BLaER1 treated with 17β-estradiol and CSF1 and Interleukin-3, amounts not matched to agents 10 nM and 100 nM (cell line): ENCODE data around the gene ZFPM1.

ENCODE experiments used
- H3K27ac ChIP-seq, 11 experiments: shearing (Covaris generic); formaldehyde crosslinking; 2 replicates each; pipeline ENCODE4 v1.8.1; 2022
- H3K27me3 ChIP-seq, 11 experiments: shearing (Covaris generic); formaldehyde crosslinking; 2 replicates each; pipeline ENCODE4 v1.8.1; 2022
- H3K36me3 ChIP-seq, 11 experiments: shearing (Covaris generic); formaldehyde crosslinking; 2 replicates each; pipeline ENCODE4 v1.8.1; 2022
- H3K4me1 ChIP-seq, 10 experiments: shearing (Covaris generic); formaldehyde crosslinking; 2 replicates each; pipeline ENCODE4 v1.8.1; 2022
- H3K4me2 ChIP-seq, 11 experiments: shearing (Covaris generic); formaldehyde crosslinking; 2 replicates each; pipeline ENCODE4 v1.8.1; 2022
- H3K4me3 ChIP-seq, 10 experiments: shearing (Covaris generic); formaldehyde crosslinking; 2 replicates each; pipeline ENCODE4 v1.8.1; 2022
- H3K9ac ChIP-seq, 11 experiments: shearing (Covaris generic); formaldehyde crosslinking; 2 replicates each; pipeline ENCODE4 v1.8.1; 2022
- H3K9me3 ChIP-seq, 11 experiments: shearing (Covaris generic); formaldehyde crosslinking; replicated peaks in 1 of 11; 2 replicates each; pipeline ENCODE4 v1.8.1; 2022
- H4K20me1 ChIP-seq, 11 experiments: shearing (Covaris generic); formaldehyde crosslinking; 2 replicates each; pipeline ENCODE4 v1.8.1; 2022
- Cebpa-rat ChIP-seq, 11 experiments: shearing (Covaris generic); IDR thresholded peaks; 2 replicates each; pipeline ENCODE4 v1.8.1; 2022

ZFPM1 gene

GRCh38 chr16:88446736-88447135 lies 6.3 kb upstream of the ZFPM1 start:
- Histone ChIP-seq H3K27ac (no peak overlapping the region), H3K4me3 (no peak overlapping the region), H3K9me3 (no peaks in the 10 kb centered on the region), H3K4me2 (no peak overlapping the region), H4K20me1 (peaks cover 0 to 24% (median 0%) of the 10 kb centered on the region in 11 experiments; a peak in 7 of 22 replicates), H3K4me1 (peaks cover 24 to 59% (median 50%) of the 10 kb centered on the region in 10 experiments), H3K9ac (no peak overlapping the region), H3K27me3 (no peaks in the 10 kb centered on the region), H3K36me3 (no peaks in the 10 kb centered on the region)
- no peak for TF ChIP-seq Cebpa-rat (IDR thresholded peaks at IDR 0.05)

GRCh38 chr16:88447881-88448280 lies 5.2 kb upstream of the ZFPM1 start:
- Histone ChIP-seq H4K20me1 (peaks cover 0 to 16% (median 0%) of the 10 kb centered on the region in 11 experiments; a peak in 4 of 22 replicates), H3K9ac (peak overlapping the region in 7 of 11 experiments; percentile 4 to 56 (median 27); a peak in 8 of 22 replicates), H3K9me3 (no peaks in the 10 kb centered on the region), H3K4me3 (no peak overlapping the region), H3K4me1 (peaks cover 32 to 62% (median 52%) of the 10 kb centered on the region in 10 experiments), H3K27me3 (no peaks in the 10 kb centered on the region), H3K36me3 (no peaks in the 10 kb centered on the region), H3K4me2 (peak overlapping the region; percentile 60 to 92 (median 79)), H3K27ac (peak overlapping the region in 5 of 11 experiments; percentile 15 to 60 (median 41); a peak in 7 of 22 replicates)
- no peak for TF ChIP-seq Cebpa-rat (IDR thresholded peaks at IDR 0.05)

- Histone ChIP-seq H3K36me3 (no peaks in the 10 kb centered on the region), H3K4me3 (no peak overlapping the region; a peak in 1 of 20 replicates), H3K4me2 (peak overlapping the region; percentile 60 to 92 (median 79)), H3K9me3 (no peaks in the 10 kb centered on the region), H4K20me1 (peaks cover 0 to 16% (median under 1%) of the 10 kb centered on the region in 11 experiments; a peak in 14 of 22 replicates), H3K4me1 (peaks cover 32 to 54% (median 45%) of the 10 kb centered on the region in 10 experiments), H3K27me3 (no peaks in the 10 kb centered on the region; a peak in 1 of 22 replicates), H3K9ac (peak overlapping the region in 8 of 11 experiments; percentile 4 to 56 (median 34); a peak in 11 of 22 replicates), H3K27ac (peak overlapping the region in 5 of 11 experiments; percentile 15 to 60 (median 41); a peak in 10 of 22 replicates)
- TF ChIP-seq Cebpa-rat (IDR thresholded peaks at IDR 0.05): no peak
Observed at GRCh38 chr16:88448461-88449266, 4.4 kb upstream of the ZFPM1 start.

- Histone ChIP-seq H3K4me2 (peak overlapping the region; percentile 60 to 92 (median 79)), H3K4me3 (no peak overlapping the region), H4K20me1 (peaks cover 0 to 18% (median 6%) of the 10 kb centered on the region in 11 experiments; a peak in 19 of 22 replicates), H3K9ac (peak overlapping the region in 4 of 11 experiments; percentile 13 to 56 (median 42); a peak in 3 of 22 replicates), H3K27ac (peak overlapping the region in 4 of 11 experiments; percentile 15 to 60 (median 38); a peak in 4 of 22 replicates), H3K9me3 (no peaks in the 10 kb centered on the region), H3K27me3 (peaks cover 0 to 5% (median 0%) of the 10 kb centered on the region in 11 experiments; a peak in 6 of 22 replicates), H3K4me1 (peaks cover 36 to 52% (median 44%) of the 10 kb centered on the region in 10 experiments), H3K36me3 (no peaks in the 10 kb centered on the region)
- no peak for TF ChIP-seq Cebpa-rat (IDR thresholded peaks at IDR 0.05)
Observed at GRCh38 chr16:88449267-88449561, 3.9 kb upstream of the ZFPM1 start.

DNA sequence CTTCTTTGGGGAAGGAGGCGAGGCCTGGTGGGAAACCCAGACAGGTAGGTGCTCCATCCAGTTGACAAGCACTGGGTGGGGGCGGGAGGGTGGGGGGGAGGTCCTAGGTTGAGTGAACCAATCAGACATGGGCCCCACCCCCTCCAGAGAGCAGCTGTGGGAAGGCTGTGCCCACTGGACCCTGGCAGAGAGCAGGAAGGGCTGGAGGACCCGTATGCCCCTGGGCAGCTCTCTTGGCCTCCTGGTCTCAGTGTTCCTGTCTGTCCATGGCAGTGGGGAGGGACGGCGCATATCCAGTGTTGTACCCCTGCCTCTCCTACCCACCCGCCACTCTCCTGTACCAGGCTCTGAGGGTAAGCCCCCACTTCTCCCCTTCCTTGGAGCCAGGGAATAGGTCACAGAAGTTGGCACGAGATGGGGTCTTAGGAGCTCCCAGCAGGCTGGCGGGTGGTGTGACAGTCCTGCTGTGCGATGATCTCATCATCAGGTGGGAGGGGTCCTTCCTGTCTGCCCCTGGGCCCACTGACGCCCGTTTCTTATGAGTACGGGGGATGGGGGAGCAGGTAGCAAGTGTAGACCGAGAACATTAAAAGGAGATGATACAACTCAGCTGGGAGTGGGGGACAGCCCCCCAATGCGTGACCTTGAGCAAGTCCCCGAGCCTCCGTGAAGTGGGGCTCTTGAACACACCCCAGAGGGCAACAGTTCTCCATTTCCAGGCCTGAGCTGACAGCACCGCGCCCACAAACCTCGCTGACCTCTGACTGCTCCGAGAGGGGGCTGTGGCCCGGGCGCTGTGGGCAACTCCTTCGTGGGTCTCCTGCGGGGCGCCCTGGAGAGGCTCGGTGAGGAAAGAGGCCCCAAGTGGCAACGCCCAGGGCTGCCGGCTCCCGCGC lies 1.2 kb upstream of the ZFPM1 start:
- Histone ChIP-seq H4K20me1 (peaks cover 0 to 32% (median 30%) of the 10 kb centered on the region in 11 experiments; a peak in 19 of 22 replicates), H3K27me3 (peaks cover 0 to 8% (median 0%) of the 10 kb centered on the region in 11 experiments; a peak in 6 of 22 replicates), H3K9me3 (no peaks in the 10 kb centered on the region), H3K4me2 (peak overlapping the region; percentile 83 to 100 (median 88)), H3K36me3 (no peaks in the 10 kb centered on the region), H3K4me1 (peaks cover 55 to 75% (median 65%) of the 10 kb centered on the region in 10 experiments), H3K9ac (peak overlapping the region; percentile 62 to 91 (median 77); a peak in 21 of 22 replicates), H3K4me3 (peak overlapping the region; percentile 53 to 93 (median 75)), H3K27ac (peak overlapping the region; percentile 58 to 87 (median 78); a peak in 21 of 22 replicates)
- no peak for TF ChIP-seq Cebpa-rat (IDR thresholded peaks at IDR 0.05)

DNA sequence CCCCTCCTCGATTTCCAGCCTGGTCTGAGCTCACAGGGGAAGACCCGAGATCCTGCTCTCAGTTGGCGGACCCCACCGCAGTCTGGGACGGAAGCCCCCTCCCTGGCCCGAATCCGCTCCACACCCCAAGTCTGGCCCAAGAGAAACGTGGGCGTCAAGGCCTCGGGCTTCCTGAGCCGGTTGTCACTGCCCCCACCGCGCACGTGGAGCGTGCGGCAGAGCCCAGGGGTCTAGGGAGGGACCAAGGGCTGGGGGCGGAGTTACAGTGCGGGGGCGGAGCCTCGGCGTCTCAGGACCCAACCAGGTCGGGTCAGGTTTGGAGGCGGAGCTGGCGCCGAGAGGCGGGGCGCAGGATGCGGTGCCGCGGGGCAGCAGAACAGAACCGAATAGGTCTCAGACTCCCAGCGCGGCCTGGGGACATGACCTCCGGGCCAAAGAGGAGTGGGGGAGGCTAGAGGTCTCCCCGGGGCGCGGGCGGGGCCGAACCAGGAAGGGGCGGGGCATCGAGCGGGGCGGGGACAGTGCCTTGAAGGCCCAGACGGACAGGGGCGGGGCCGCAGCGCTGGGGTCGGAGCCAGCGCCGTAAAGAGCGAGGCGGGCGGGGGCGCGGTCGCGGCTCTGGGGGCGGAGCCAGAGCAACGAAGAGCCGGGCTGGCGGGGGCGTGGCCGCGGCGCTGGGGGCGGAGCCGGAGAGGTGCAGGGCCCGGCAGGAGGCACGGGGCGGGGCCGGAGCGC lies 431 bp upstream of the ZFPM1 start:
- Histone ChIP-seq H3K36me3 (no peaks in the 10 kb centered on the region), H3K9me3 (no peaks in the 10 kb centered on the region), H3K27me3 (peaks cover 0 to 8% (median 0%) of the 10 kb centered on the region in 11 experiments; a peak in 6 of 22 replicates), H3K4me2 (peak overlapping the region; percentile 83 to 100 (median 88)), H3K9ac (peak overlapping the region; percentile 68 to 91 (median 83)), H3K4me3 (peak overlapping the region; percentile 66 to 93 (median 82)), H3K27ac (peak overlapping the region; percentile 58 to 87 (median 78); a peak in 21 of 22 replicates), H4K20me1 (peaks cover 0 to 40% (median 38%) of the 10 kb centered on the region in 11 experiments; a peak in 19 of 22 replicates), H3K4me1 (peaks cover 58 to 79% (median 72%) of the 10 kb centered on the region in 10 experiments)
- TF ChIP-seq Cebpa-rat (IDR thresholded peaks at IDR 0.05): no peak

DNA sequence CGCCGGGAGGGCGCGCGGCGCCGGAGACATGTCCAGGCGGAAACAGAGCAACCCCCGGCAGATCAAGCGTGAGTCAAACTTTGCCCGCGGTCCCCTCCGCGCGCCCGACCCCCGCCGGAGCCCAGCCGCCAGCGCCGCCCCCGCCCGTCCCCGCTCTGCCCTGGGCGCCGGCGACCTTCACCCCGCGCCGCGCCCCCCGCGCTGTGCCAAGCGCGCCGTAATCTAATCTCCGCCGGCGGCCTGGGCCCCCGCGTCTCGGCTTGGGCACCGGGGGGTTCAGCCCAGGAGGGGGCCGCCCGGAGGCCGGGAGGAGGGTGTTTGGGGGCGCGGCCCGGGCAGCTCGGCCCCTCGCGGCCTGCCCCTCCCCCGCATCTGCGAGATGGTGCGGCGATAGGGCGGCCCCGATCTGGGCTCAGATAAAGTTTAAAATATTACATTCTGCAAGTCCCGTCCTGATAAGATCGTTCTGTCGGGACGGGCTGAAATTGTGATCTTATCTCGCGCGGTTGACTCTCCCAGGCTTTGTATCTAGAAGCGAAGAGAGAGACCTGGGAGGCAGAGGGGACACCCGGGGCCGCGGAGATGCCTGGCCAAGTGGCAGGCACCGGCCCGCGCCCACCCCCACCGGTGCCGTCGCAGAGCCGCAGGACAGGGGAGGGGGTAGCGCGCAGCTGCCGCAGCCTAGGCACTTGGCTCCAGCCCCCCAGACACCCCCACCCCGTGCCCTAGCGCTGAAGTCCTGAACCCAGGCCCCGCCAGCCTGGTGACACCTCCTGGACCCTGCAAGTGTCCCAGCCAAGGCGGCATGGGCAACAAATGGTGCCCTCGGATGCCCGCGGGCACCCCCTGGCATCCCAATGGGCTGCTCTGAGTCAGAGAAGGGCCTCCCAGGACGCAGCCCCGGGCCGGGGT lies 787 bp downstream of the ZFPM1 start:
- H3K9ac ChIP-seq: peak overlapping the region; percentile 76 to 91 (median 83)

More for the DNA sequence above, 787 bp downstream of the ZFPM1 start:
- TF ChIP-seq Cebpa-rat (IDR thresholded peaks at IDR 0.05): no peak
- Histone ChIP-seq H3K9me3 (no peaks in the 10 kb centered on the region), H3K4me3 (peak overlapping the region; percentile 66 to 93 (median 82)), H3K27me3 (peaks cover 0 to 8% (median 0%) of the 10 kb centered on the region in 11 experiments; a peak in 6 of 22 replicates), H3K27ac (peak overlapping the region in 10 of 11 experiments; percentile 49 to 83 (median 78); a peak in 20 of 22 replicates), H3K4me1 (peaks cover 52 to 79% (median 72%) of the 10 kb centered on the region in 10 experiments), H3K4me2 (peak overlapping the region; percentile 90 to 100 (median 99)), H3K36me3 (peaks cover 0 to 5% (median 0%) of the 10 kb centered on the region in 11 experiments; a peak in 1 of 22 replicates), H4K20me1 (peaks cover 5 to 53% (median 50%) of the 10 kb centered on the region in 11 experiments; a peak in 20 of 22 replicates)
